Right lobe of liver (tissue), 4 donors: ENCODE measurements around the gene ATG14.

Experiments used
- POLR2A ChIP-seq: fragments of 450-650 bp; IDR thresholded peaks from one replicate; pipeline ENCODE4 v1.6.1; 2017; ENCODE audit warnings: antibody characterized with exemption, mild to moderate bottlenecking
- TF ChIP-seq, protein P1 (sequence below), 4 donors: fragments of 200-600 bp in 3 of 4; fragments of 450-650 bp in 1 of 4; IDR thresholded peaks; one replicate each; pipeline versions ENCODE4 v1.5.1 to v1.8.0; 2016 to 2022; ENCODE audit warnings: antibody characterized with exemption in 4 of 4, mild to moderate bottlenecking in 2 of 4
- donor health status: DM: no; HTN: no; CAD: no.
- donor health status: DM: no; HTN: no; CAD: no.
- donor health status: DM: no; HTN: yes; CAD: no.

DNA sequence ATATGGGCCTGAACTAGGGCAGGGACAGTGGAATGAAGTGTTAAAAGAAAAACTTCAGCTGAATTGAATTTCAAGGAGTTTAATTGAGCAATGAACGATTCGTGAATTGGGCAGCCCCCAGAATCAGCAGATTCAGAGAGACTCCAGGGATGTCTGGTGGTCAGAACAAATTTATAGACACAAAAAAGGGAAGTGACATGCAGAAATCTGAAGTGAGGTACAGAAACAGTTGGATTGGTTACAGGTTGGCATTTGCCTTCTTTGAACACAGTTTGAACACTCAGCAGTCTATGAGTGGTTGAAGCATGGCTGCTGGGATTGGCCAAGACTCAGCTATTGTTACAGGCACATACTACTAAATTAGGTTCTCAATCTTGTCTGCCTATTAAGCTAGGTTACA lies 38.5 kb upstream of the ATG14 start:
- TF ChIP-seq, protein P1, sequence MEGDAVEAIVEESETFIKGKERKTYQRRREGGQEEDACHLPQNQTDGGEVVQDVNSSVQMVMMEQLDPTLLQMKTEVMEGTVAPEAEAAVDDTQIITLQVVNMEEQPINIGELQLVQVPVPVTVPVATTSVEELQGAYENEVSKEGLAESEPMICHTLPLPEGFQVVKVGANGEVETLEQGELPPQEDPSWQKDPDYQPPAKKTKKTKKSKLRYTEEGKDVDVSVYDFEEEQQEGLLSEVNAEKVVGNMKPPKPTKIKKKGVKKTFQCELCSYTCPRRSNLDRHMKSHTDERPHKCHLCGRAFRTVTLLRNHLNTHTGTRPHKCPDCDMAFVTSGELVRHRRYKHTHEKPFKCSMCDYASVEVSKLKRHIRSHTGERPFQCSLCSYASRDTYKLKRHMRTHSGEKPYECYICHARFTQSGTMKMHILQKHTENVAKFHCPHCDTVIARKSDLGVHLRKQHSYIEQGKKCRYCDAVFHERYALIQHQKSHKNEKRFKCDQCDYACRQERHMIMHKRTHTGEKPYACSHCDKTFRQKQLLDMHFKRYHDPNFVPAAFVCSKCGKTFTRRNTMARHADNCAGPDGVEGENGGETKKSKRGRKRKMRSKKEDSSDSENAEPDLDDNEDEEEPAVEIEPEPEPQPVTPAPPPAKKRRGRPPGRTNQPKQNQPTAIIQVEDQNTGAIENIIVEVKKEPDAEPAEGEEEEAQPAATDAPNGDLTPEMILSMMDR (IDR thresholded peaks at IDR 0.05), result no peak
- no peak for TF ChIP-seq POLR2A
